ENCODE measurements around the gene IDH2. TPM values are rescaled to one million over a fixed set of nuclear protein-coding genes. Genes with fewer than 3 reads are reported as not detected.

Gene IDH2
- total RNA-seq, 1 donor from 2014 or later = 93.1 TPM

DNA sequence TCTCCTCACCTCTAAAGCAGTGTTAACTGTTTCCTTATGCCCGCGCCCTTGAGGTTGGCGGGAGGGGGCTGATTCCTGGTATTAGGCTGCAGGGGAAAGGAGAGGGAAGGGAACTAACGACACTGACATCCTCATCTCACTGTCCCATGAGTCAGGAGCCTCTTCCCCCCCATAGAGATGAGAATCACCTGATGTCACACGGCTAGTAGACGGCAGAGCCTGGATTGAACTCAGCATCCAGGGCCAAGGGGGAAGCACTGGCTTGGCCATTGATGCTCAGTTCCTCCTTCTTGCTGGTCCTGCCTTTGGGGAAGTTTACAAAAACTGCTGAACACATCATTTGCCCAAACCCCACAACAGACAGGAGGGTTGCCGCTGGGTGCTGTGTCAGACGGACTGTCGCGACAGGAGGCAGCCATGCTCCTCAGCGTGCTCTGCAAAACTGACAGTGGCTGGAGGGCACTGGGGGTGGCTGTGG, 38.5 kb downstream of the IDH2 start:
- Histone ChIP-seq H3K36me3 (no peaks in the 10 kb centered on the region), H3K4me3 (no peak overlapping the region), H3K79me2 (ENCODE audit: low read depth) (peaks cover 44% of the 10 kb centered on the region), H3K27me3 (no peaks in the 10 kb centered on the region), H3K9me3 (ENCODE audit: low read depth) (no peaks in the 10 kb centered on the region), H3K4me1 (peaks cover 38% of the 10 kb centered on the region), H2AFZ (replicated peaks) (no peak overlapping the region), H4K20me1 (ENCODE audit: low read depth) (peaks cover 26% of the 10 kb centered on the region), H3K9ac (no peak overlapping the region), H3K4me2 (no peak overlapping the region), H3F3A (ENCODE audit: low read depth) (peaks cover 24% of the 10 kb centered on the region), H3K27ac (no peak overlapping the region)
- Mint-ChIP-seq H3K27ac (peak overlapping the region; percentile 57), H3K36me3 (no peaks in the 10 kb centered on the region), H3K4me3 (no peak overlapping the region), H3K27me3 (ENCODE audit: insufficient read depth, low read depth) (peaks cover 2% of the 10 kb centered on the region), H3K9me3 (no peaks in the 10 kb centered on the region), H3K4me1 (peaks cover 47% of the 10 kb centered on the region)
- no peak for TF ChIP-seq EZH2 (IDR thresholded peaks at IDR 0.05)
- no peak for TF ChIP-seq EZH2phosphoT487 (IDR thresholded peaks at IDR 0.05)
- TF ChIP-seq, protein P1, sequence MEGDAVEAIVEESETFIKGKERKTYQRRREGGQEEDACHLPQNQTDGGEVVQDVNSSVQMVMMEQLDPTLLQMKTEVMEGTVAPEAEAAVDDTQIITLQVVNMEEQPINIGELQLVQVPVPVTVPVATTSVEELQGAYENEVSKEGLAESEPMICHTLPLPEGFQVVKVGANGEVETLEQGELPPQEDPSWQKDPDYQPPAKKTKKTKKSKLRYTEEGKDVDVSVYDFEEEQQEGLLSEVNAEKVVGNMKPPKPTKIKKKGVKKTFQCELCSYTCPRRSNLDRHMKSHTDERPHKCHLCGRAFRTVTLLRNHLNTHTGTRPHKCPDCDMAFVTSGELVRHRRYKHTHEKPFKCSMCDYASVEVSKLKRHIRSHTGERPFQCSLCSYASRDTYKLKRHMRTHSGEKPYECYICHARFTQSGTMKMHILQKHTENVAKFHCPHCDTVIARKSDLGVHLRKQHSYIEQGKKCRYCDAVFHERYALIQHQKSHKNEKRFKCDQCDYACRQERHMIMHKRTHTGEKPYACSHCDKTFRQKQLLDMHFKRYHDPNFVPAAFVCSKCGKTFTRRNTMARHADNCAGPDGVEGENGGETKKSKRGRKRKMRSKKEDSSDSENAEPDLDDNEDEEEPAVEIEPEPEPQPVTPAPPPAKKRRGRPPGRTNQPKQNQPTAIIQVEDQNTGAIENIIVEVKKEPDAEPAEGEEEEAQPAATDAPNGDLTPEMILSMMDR (IDR thresholded peaks at IDR 0.05) = no peak
- DNase-seq (ENCODE audit: low spot score) = no peak

DNA sequence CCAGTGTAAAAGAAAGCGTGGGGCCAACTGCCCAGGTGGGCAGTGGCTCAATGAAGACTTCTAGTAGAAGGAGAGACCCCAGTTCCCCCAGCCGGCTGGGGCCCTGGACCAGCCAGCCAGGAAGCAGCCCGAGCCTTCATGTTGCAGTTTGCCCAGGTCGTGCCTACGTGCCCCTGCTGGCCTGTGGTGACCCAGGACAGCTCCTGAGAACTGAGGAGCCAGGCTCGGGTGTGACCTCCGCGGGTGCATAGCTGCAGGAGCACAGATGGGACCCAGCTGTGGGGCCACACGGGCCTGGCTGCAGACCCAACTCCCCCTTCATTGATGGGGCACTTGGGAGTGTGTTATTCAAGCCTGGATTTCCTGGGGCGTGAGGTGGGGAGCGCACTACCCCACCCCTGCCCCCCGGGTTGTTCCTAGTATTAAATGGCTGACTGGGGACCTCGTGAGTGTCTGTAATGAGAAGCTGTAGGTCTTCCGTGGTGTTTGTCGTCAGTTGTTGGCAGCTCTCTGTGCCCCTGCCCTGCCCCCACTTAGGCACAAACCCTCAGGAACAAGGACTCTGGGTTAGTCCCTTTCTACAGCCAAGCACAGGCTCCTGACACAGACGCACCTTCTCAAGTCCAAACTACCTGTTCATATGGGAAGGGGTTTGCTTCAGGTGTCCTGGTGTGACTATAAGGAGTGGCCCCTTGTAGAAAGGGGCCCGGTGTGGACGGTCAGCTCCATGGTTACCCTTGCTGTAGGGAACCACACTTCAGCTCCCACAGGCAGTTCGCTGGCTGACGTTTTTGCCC, 39.1 kb downstream of the IDH2 start:
- no peaks in the 10 kb centered on the region for H3K36me3 Mint-ChIP-seq
- H3K27ac ChIP-seq = peak overlapping the region; percentile 53
- H3K9me3 Mint-ChIP-seq = no peaks in the 10 kb centered on the region
- no peak overlapping the region for H3K4me3 Mint-ChIP-seq
- no peaks in the 10 kb centered on the region for H3K27me3 ChIP-seq
- H2AFZ ChIP-seq (replicated peaks) = no peak overlapping the region
- no peak for DNase-seq (ENCODE audit: low spot score)
- H3K4me2 ChIP-seq = peak overlapping the region; percentile 67
- peaks cover 26% of the 10 kb centered on the region for H4K20me1 ChIP-seq (ENCODE audit: low read depth)
- no peaks in the 10 kb centered on the region for H3K36me3 ChIP-seq
- peaks cover 24% of the 10 kb centered on the region for H3F3A ChIP-seq (ENCODE audit: low read depth)
- peak overlapping the region; percentile 96 for H3K27ac Mint-ChIP-seq
- peaks cover 49% of the 10 kb centered on the region for H3K4me1 Mint-ChIP-seq
- peaks cover 49% of the 10 kb centered on the region for H3K79me2 ChIP-seq (ENCODE audit: low read depth)
- no peak overlapping the region for H3K4me3 ChIP-seq
- TF ChIP-seq, protein P1 (IDR thresholded peaks at IDR 0.05) = no peak
- TF ChIP-seq EZH2phosphoT487 (IDR thresholded peaks at IDR 0.05) (no peak), EZH2 (IDR thresholded peaks at IDR 0.05) (no peak)
- no peak overlapping the region for H3K9ac ChIP-seq
- H3K4me1 ChIP-seq = peaks cover 38% of the 10 kb centered on the region
- H3K27me3 Mint-ChIP-seq (ENCODE audit: insufficient read depth, low read depth) = peaks cover 2% of the 10 kb centered on the region
- no peaks in the 10 kb centered on the region for H3K9me3 ChIP-seq (ENCODE audit: low read depth)

- Histone ChIP-seq H3K27me3 (no peaks in the 10 kb centered on the region), H3K36me3 (no peaks in the 10 kb centered on the region), H2AFZ (replicated peaks) (no peak overlapping the region), H3K9ac (no peak overlapping the region), H3K27ac (peak overlapping the region; percentile 53), H3K79me2 (ENCODE audit: low read depth) (peaks cover 55% of the 10 kb centered on the region), H3K4me1 (peaks cover 38% of the 10 kb centered on the region), H4K20me1 (ENCODE audit: low read depth) (peaks cover 26% of the 10 kb centered on the region), H3K4me3 (no peak overlapping the region), H3F3A (ENCODE audit: low read depth) (peaks cover 24% of the 10 kb centered on the region), H3K9me3 (ENCODE audit: low read depth) (no peaks in the 10 kb centered on the region), H3K4me2 (peak overlapping the region; percentile 67)
- H3K4me3 Mint-ChIP-seq = peak overlapping the region; percentile 67
- H3K27ac Mint-ChIP-seq = peak overlapping the region; percentile 78
- TF ChIP-seq EZH2phosphoT487 (IDR thresholded peaks at IDR 0.05) (no peak), EZH2 (IDR thresholded peaks at IDR 0.05) (no peak)
- TF ChIP-seq, protein P1 (IDR thresholded peaks at IDR 0.05) = no peak
- H3K9me3 Mint-ChIP-seq = no peaks in the 10 kb centered on the region
- no peak for DNase-seq (ENCODE audit: low spot score)
- peaks cover 2% of the 10 kb centered on the region for H3K27me3 Mint-ChIP-seq (ENCODE audit: insufficient read depth, low read depth)
- H3K4me1 Mint-ChIP-seq = peaks cover 49% of the 10 kb centered on the region
- no peaks in the 10 kb centered on the region for H3K36me3 Mint-ChIP-seq
Observed at GRCh38 chr15:90062462-90062932, 39.8 kb downstream of the IDH2 start.

Measured in neural progenitor cell (in vitro differentiated cells).